Prostate gland (tissue), 2 donors: ENCODE results near the gene GRB10. TPM values are rescaled to one million over a fixed set of nuclear protein-coding genes. Genes with fewer than 3 reads are reported as not detected.
"Not testable (repeated sequence)": the region's sequence is repeated elsewhere in the genome, so short reads cannot be mapped to it uniquely, and the experiment has no call there.

ENCODE experiments used
- DNase-seq: peaks from one replicate; pipeline ENCODE4 v3.0.0-alpha.2; 2019; ENCODE audit warnings: low spot score
- H3K27ac ChIP-seq, 2 donors: fragments of 200-600 bp; sonication (generic); 2 replicates each; pipeline ENCODE4 v1.5.1; 2017 to 2019
- H3K27me3 ChIP-seq: fragments of 200-600 bp; sonication (generic); replicated peaks from 2 replicates; pipeline ENCODE4 v1.5.1; 2019; ENCODE audit not compliant: insufficient read depth
- H3K36me3 ChIP-seq, 2 donors: fragments of 200-600 bp; sonication (generic); 1 replicate in 1 of 2; 2 replicates in 1 of 2; pipeline versions ENCODE4 v1.5.1 to v1.8.1; 2017 to 2019
- H3K4me1 ChIP-seq: fragments of 200-600 bp; sonication (generic); replicated peaks from 2 replicates; pipeline ENCODE4 v1.5.1; 2019
- H3K4me3 ChIP-seq, 2 donors: fragments of 200-600 bp; sonication (generic); 2 replicates each; pipeline ENCODE4 v1.5.1; 2017 to 2019
- H3K9me3 ChIP-seq: fragments of 200-600 bp; sonication (generic); 2 replicates; pipeline ENCODE4 v1.5.1; 2017
- POLR2A ChIP-seq: fragments of 450-650 bp; IDR thresholded peaks from one replicate; pipeline ENCODE4 v1.6.1; 2016; ENCODE audit warnings: antibody characterized with exemption, mild to moderate bottlenecking
- POLR2AphosphoS5 ChIP-seq: sonication (generic); formaldehyde crosslinking; IDR thresholded peaks from one replicate; pipeline ENCODE4 v1.6.1; 2017; ENCODE audit warnings: antibody characterized with exemption
- WGBS: methylation state at CpG from one replicate; pipeline ENCODE4 v1.1.5; 2018; 5-methylcytosine and 5-hydroxymethylcytosine counted together
- intact Hi-C: fragments of 100-400 bp; cut with DNase I; formaldehyde crosslinking; loops from one replicate; pipeline ENCODE4 v1.14.2; 2022
- total RNA-seq, 2 donors: library from RNA; depleted of rRNA; stranded (reverse); fragments of >200 nt; gene quantifications; one replicate each; pipeline ENCODE4 v1.1.0, GENCODE V29; 2016
- TF ChIP-seq, protein P1 (sequence below), 4 experiments: fragments of 200-600 bp in 2 of 4; fragments of 450-650 bp in 2 of 4; sonication (generic) in 2 of 4; IDR thresholded peaks; 1 replicate in 3 of 4; 2 replicates in 1 of 4; pipeline ENCODE4 v1.5.1; 2016 to 2019; ENCODE audit warnings: antibody characterized with exemption in 4 of 4, mild to moderate bottlenecking in 2 of 4, moderate library complexity in 2 of 4

The GRB10 gene
- total RNA-seq, 2 donors from 2014 or later: 54.3 to 63.1 TPM

DNA sequence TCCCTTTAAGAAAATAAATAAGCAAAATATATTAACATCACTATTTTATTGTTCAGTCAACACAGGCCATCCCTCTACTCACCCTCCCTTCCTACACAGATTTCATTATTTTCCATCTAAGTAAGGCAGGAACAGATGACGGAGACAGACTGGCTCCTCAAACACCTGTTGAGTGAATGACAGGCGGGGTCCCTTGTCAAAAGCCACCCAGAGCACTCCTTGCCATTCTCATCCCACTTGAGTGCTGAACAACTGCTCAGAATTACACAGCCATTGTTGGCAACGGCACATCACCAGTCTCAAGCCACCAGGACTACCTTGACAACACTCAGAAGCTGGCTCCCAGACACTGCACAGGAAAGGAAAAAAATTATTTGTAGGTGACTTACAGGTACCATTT lies 3.3 kb downstream of the GRB10 start:
- Histone ChIP-seq H3K27me3 (no peaks in the 10 kb centered on the region), H3K4me3 (no peak overlapping the region), H3K27ac (no peak overlapping the region), H3K4me1 (peaks cover 5% of the 10 kb centered on the region), H3K36me3 (no peaks in the 10 kb centered on the region), H3K9me3 (no peaks in the 10 kb centered on the region)
- no peak for TF ChIP-seq POLR2A
- no peak for TF ChIP-seq POLR2AphosphoS5
- TF ChIP-seq, protein P1, sequence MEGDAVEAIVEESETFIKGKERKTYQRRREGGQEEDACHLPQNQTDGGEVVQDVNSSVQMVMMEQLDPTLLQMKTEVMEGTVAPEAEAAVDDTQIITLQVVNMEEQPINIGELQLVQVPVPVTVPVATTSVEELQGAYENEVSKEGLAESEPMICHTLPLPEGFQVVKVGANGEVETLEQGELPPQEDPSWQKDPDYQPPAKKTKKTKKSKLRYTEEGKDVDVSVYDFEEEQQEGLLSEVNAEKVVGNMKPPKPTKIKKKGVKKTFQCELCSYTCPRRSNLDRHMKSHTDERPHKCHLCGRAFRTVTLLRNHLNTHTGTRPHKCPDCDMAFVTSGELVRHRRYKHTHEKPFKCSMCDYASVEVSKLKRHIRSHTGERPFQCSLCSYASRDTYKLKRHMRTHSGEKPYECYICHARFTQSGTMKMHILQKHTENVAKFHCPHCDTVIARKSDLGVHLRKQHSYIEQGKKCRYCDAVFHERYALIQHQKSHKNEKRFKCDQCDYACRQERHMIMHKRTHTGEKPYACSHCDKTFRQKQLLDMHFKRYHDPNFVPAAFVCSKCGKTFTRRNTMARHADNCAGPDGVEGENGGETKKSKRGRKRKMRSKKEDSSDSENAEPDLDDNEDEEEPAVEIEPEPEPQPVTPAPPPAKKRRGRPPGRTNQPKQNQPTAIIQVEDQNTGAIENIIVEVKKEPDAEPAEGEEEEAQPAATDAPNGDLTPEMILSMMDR (IDR thresholded peaks at IDR 0.05): no peak
- 92% methylated on average over 3 of the region's 3 CpGs for WGBS
- intact Hi-C loops: no loop called here
- no peak for DNase-seq

DNA sequence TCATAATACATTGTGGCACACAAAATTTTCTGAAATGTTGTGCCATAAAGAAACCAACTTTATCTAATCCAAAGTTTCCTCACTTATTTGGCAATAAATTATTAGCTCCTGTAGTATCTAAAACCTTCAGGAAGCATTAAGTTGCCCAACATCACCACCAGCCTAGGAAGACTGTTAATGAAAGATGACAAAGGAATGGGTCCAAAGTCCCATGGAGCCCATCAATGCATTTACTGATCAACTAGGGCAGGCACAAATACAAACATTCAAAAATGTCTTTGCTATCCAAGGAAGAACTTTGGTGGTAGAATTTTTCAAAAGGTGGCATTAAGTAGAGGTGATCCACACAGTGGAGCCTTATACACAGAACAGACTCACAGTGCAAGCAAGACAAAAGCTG lies 4.5 kb downstream of the GRB10 start:
- TF ChIP-seq, protein P1 (IDR thresholded peaks at IDR 0.05): no peak
- TF ChIP-seq POLR2A (no peak), POLR2AphosphoS5 (no peak)
- intact Hi-C loops: no loop called here
- Histone ChIP-seq H3K4me1 (peaks cover 5% of the 10 kb centered on the region), H3K36me3 (no peaks in the 10 kb centered on the region), H3K27me3 (no peaks in the 10 kb centered on the region), H3K4me3 (no peak overlapping the region), H3K27ac (no peak overlapping the region), H3K9me3 (no peaks in the 10 kb centered on the region)
- DNase-seq: no peak

DNA sequence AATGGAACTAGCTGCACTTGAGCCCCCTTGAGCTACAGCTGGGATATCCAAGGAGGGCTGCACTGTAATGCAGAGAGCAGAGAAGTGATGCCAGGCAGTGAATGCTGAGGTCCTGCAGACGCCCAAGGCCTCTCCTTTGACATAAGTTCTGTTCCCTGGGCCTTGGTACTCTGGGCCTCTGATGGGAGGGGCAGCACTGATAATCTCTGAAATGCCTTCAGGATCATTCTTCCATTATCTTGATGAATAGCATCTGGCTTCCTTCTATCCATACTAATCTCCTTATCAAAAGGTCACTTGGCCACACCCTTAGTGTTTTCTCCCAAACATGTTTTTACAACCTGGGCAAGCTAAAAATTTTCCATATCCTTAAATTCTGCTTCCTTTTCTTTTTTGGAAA lies 6.9 kb downstream of the GRB10 start:
- intact Hi-C loops: no loop called here
- H3K4me1 ChIP-seq: peaks cover 7% of the 10 kb centered on the region
- TF ChIP-seq, protein P1 (IDR thresholded peaks at IDR 0.05): no peak
- no peak for TF ChIP-seq POLR2A
- no peak for TF ChIP-seq POLR2AphosphoS5
- no peak for DNase-seq
- no peak overlapping the region for H3K4me3 ChIP-seq
- H3K9me3 ChIP-seq: no peaks in the 10 kb centered on the region
- H3K27ac ChIP-seq: no peak overlapping the region
- WGBS: 63% methylated on average over 1 of the region's 1 CpG
- H3K27me3 ChIP-seq: no peaks in the 10 kb centered on the region
- H3K36me3 ChIP-seq: no peaks in the 10 kb centered on the region

DNA sequence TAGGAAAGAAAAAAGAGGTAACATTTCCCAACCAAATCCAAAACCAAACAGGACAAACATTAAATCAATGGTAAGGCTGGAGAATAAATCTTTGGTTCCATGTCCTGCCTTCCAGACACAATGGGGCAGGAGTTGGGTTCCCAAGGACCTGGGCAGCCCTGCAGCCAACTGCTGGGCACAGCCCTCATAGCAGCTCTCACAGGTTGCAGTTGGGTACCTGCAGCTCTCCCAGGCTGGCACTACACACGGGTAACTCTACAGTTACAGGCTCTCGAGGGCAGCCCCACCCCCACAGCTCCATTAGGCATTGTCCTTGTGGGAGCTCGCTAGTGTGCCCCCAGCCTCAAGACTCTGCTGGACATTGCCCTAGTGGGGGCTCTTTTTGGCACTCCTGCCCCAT lies 7.5 kb downstream of the GRB10 start:
- H3K36me3 ChIP-seq: no peaks in the 10 kb centered on the region
- H3K27ac ChIP-seq: no peak overlapping the region
- no peaks in the 10 kb centered on the region for H3K9me3 ChIP-seq
- intact Hi-C loops: no loop called here
- no peak for TF ChIP-seq POLR2AphosphoS5
- no peak for TF ChIP-seq POLR2A
- TF ChIP-seq, protein P1 (IDR thresholded peaks at IDR 0.05): no peak
- no peak for DNase-seq
- no peak overlapping the region for H3K4me3 ChIP-seq
- no peaks in the 10 kb centered on the region for H3K27me3 ChIP-seq
- H3K4me1 ChIP-seq: peaks cover 9% of the 10 kb centered on the region
- 89% methylated on average over 3 of the region's 3 CpGs for WGBS

DNA sequence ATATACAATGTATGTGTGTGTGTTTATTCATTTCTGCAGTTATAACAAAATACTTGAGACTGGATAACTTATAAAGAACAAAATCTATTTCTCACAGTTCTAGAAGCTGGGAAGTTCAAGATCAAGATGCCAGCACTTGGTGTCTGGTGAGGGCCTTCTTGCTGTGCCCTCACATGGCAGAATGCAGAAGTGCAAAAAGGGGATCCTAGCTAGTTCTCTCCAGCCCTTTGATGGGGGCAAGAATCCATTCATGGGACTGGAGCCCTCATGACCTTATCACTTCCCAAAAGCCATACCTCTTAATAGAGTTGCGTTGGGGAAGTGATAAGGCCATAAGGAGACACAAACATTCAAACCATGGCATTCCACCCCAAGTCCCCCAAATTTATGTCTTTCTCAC lies 8.4 kb downstream of the GRB10 start:
- no peaks in the 10 kb centered on the region for H3K36me3 ChIP-seq
- no peak for DNase-seq
- no peaks in the 10 kb centered on the region for H3K9me3 ChIP-seq
- intact Hi-C loops: no loop called here
- H3K4me3 ChIP-seq: no peak overlapping the region
- no peak overlapping the region for H3K27ac ChIP-seq
- H3K27me3 ChIP-seq: no peaks in the 10 kb centered on the region
- WGBS: 86% methylated on average over 1 of the region's 1 CpG
- no peak for TF ChIP-seq POLR2A
- TF ChIP-seq, protein P1 (IDR thresholded peaks at IDR 0.05): no peak
- peaks cover 6% of the 10 kb centered on the region for H3K4me1 ChIP-seq

DNA sequence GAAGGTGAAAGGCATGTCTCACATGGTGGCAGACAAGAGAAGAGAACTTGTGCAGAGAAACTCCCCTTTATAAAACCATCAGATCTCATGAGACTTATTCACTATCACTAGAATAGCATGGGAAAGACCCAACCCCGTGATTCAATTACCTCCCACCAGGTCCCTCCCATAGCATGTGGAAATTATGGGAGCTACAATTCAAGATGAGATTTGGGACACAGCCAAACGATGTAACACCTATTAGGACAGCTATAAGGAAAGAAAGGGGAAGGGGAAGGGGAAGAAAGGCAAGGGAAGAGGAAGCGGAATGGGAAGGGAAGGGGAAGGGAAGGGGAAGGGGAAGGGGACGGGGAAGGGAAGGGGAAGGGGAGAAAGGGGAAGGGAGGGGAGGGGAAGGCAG lies 9.6 kb downstream of the GRB10 start:
- H3K4me1 ChIP-seq, H3K4me3 ChIP-seq, H3K27me3 ChIP-seq, DNase-seq, H3K36me3 ChIP-seq, H3K27ac ChIP-seq, intact Hi-C loops, H3K9me3 ChIP-seq: not testable (repeated sequence)
- 86% methylated on average over 3 of the region's 4 CpGs for WGBS
